GM13976 (cell line): ENCODE measurements around the gene MYO7B.

Experiments
- DNase-seq: peaks from one replicate; pipeline ENCODE4 v3.0.0; 2012; ENCODE audit warnings: low spot score
- in situ Hi-C: fragments of 300-500 bp; cut with MboI; formaldehyde crosslinking; loops from one replicate; pipeline ENCODE4 v1.12.0; 2022; ENCODE audit warnings: low sequenced_read_pairs, mixed read lengths, inconsistent platforms; ENCODE audit not compliant: unreplicated experiment
- TF ChIP-seq, protein P1 (sequence below): IDR thresholded peaks from 2 replicates; pipeline ENCODE4 v1.5.1; 2012; ENCODE audit warnings: borderline replicate concordance, mild to moderate bottlenecking; ENCODE audit not compliant: insufficient read depth; ENCODE audit errors: extremely low read depth, missing control alignments, control extremely low read depth

Gene MYO7B

DNA sequence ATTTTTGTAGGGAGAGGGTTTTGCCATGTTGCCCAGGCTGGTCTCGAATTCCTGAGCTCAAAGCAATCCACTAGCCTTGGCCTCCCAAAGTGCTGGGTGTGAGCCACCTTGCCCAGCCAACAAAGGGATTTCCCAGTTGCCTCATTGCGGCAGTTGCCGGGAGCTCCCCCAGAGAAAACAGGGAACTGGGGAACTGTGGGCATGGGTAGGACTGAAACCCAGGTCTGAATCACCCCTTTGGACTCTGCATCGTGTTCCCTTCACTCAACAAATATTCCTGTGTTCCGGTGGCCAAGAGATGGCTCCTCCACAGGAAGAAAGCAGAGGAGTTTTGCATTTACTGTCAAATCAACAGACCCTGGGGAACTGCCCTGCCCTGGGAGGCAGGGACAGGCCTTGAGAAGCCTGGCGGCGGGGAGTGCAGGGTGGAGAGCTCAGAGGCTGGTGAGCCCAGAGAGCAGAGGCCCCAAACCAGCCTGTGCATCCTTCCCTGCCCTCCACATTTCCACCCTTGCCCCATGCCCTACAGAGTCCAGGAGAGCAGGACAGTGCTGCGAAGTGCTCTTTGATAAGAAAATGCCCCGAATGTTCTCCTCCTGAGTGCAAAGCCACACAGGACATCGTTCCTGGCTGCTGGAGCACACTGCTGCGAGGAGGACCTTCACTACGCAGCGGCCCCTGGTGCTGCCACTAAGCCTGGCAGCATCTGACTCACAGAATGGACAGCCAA lies 24.9 kb downstream of the MYO7B start:
- DNase-seq = no peak
- in situ Hi-C loops = no loop called here
- TF ChIP-seq, protein P1, sequence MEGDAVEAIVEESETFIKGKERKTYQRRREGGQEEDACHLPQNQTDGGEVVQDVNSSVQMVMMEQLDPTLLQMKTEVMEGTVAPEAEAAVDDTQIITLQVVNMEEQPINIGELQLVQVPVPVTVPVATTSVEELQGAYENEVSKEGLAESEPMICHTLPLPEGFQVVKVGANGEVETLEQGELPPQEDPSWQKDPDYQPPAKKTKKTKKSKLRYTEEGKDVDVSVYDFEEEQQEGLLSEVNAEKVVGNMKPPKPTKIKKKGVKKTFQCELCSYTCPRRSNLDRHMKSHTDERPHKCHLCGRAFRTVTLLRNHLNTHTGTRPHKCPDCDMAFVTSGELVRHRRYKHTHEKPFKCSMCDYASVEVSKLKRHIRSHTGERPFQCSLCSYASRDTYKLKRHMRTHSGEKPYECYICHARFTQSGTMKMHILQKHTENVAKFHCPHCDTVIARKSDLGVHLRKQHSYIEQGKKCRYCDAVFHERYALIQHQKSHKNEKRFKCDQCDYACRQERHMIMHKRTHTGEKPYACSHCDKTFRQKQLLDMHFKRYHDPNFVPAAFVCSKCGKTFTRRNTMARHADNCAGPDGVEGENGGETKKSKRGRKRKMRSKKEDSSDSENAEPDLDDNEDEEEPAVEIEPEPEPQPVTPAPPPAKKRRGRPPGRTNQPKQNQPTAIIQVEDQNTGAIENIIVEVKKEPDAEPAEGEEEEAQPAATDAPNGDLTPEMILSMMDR = no peak

DNA sequence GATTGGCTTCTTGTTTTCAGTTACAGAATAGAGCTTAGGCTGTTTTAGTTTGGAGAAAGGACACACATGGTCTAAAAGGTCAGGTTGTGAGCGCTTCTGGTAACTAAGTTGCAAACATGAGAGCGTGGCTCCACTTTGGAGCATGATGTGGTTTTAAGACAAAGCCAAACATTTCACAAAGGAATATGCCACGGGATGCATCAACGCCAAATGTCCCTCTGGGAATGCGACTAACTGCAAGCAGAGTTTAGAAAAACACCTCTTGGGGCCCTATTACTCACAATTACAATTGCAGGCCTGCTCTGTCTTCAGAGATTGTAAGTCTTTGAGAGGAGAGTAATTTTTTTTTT lies 25.4 kb downstream of the MYO7B start:
- DNase-seq = no peak
- in situ Hi-C loops = no loop called here
- TF ChIP-seq, protein P1 = no peak

DNA sequence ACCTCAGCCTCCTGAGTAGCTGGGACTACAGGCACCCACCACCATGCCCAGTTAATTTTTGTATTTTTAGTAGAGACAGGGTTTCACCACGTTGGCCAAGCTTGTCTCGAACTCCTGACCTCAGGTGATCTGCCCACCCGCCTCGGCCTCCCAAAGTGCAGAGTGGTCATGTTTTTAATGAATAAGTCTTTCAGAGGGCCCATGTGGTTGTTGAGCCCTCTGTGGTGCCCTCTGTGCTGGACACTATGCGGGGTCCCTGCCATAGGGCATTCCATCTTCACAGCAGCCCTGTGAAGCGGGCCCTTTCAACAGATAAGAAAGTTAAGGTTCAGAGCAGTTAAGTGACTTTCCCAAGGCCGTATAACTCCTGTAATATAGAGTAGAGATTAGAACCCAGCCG lies 25.9 kb downstream of the MYO7B start:
- in situ Hi-C loops = no loop called here
- TF ChIP-seq, protein P1 = no peak
- no peak for DNase-seq

DNA sequence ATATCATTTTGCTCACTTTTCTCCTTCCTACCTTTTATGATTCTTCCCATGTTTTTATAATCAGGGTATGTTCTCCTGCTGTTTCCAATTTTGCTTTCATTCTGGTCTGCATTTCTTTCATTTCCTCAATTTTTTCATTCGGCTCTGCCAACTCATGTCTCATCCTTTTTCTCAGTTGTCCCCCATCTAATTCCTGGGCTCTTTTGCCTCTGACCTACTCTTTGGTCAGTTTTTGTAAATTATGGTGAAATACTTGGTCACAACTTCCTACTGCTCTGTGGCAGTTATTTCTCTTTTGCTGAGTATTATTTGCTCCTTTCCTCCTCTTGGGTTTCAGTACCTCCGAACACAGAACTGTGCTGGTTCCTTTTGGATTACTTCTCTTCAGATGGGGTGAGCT lies 27.5 kb downstream of the MYO7B start:
- in situ Hi-C loops = no loop called here
- TF ChIP-seq, protein P1 = no peak

DNA sequence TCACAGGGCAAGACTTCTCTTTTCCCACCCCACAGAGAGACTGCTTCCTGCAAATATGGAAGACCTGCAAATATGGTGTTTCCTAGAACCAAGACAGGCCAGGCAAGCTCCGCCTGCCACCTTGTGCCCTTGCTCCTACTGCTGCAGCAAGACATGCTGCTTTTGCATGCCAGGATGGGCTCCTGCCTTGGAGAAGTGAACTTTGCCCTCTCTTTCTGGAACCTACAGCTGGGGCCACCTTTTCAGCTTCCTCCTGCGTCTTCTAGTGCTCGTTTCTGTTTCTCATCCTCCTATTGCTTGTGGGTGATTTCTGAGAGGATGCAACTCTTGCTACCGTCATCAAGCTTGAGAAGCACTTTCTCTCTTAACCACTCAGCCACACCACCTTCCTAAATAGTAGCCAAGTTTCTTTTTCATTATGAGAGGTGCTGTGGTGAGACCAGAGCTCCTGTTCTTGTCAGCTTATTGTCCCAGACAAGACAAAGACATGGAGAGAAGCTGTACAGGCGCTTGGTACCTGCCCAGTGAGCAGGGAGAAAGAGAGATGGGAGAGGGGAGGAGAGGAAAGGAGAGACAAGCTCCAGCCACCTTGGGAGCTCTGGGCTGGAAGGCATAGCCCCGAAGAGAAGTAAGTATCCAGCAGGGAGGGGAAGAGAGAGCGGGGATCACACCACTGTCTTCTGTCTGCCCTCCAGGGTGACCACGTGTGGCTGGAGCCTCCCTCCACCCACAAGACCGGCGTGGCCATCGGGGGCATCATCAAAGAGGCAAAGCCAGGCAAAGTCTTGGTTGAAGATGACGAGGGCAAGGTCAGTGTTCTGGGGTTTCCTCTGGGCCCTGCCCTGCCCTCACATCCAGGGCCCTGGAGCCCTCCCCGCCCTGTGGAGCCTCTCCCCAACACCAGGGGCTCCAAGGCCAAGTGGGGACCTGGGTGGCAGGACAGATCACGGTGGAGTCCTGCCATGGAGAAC lies 28.3 kb downstream of the MYO7B start:
- in situ Hi-C loops = no loop called here
- peak; percentile 91 for DNase-seq
- TF ChIP-seq, protein P1 = no peak

More for the DNA sequence above, 27.5 kb downstream of the MYO7B start:
- DNase-seq = no peak

DNA sequence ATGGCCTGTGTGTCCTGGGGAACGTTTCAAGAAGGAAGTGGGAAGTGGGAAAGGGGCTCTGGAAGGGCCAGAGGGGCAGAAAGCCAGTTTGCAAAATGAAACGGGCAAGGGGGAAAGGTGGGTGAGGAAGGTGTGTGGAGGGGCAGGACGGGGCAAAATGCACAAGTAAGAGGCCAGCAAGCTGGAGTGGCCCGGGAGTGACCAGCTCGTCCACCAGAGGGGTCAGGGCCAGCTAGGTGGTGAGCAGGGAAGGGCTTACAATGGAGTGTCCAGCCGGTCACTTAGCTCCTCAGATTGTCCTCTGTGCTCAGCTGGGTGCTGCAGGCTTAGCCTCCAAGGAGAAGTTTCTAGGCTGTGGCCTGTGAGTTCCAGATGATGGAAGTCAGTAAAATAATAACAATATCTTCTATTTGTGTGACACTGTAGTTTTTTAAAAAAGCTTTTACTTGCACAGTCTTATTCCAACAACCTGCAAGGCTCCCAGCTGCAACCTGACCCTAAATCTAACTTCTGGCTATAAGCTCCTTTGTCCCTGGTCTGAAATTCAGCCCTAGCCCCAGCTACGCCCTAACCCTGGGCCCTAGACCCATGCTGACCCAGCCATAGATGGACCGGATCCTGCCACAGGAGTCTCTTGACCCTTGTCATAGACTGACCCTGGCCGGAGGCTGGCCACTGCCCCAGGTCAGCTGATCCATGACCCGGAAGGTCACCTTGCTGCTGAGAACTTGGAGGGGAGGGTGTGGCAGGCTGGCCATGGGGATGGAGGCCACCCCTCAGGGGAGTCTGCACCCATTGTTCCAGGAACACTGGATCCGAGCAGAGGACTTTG lies 29.2 kb downstream of the MYO7B start:
- in situ Hi-C loops = no loop called here
- TF ChIP-seq, protein P1 = no peak
- DNase-seq = no peak
